Stimulated activated CD8-positive, alpha-beta memory T cell treated with anti-CD3 and anti-CD28 coated beads, Interleukin-7, amount 100 ng/mL, for 48 hours (primary cell): Measurements from ENCODE around the gene APOLD1.
"Not testable (repeated sequence)": the region's sequence is repeated elsewhere in the genome, so short reads cannot be mapped to it uniquely, and the experiment has no call there.

ENCODE experiments used
- DNase-seq, 2 donors: peaks; one replicate each; pipeline ENCODE4 v3.0.0-alpha.2; 2020; ENCODE audit warnings: low read depth in 1 of 2; ENCODE audit errors: extremely low read depth in 1 of 2

The APOLD1 gene

GRCh38 chr12:12839003-12839395 is 53.5 kb downstream of the APOLD1 start:
- no peak for DNase-seq

- DNase-seq = not testable (repeated sequence)
Measured at GRCh38 chr12:12839439-12839838, 54.0 kb downstream of the APOLD1 start.

- no peak for DNase-seq
Measured at GRCh38 chr12:12839873-12840579, 54.6 kb downstream of the APOLD1 start.

- DNase-seq = no peak
Measured at GRCh38 chr12:12840580-12840899, 55.1 kb downstream of the APOLD1 start.
